Endodermal cell (in vitro differentiated cells): ENCODE results near the gene CASP2. TPM values are rescaled to one million over a fixed set of nuclear protein-coding genes. Genes with fewer than 3 reads are reported as not detected.

ENCODE experiments used
- DNase-seq: peaks from one replicate; pipeline ENCODE4 v3.0.0-alpha.2; 2017
- H3K27ac ChIP-seq: 2 replicates; pipeline ENCODE4 v1.5.1; 2013; ENCODE audit warnings: mild to moderate bottlenecking, low read depth, low read length, moderate library complexity
- H3K27me3 ChIP-seq: 2 replicates; pipeline ENCODE4 v1.6.1; 2013; ENCODE audit warnings: mild to moderate bottlenecking, low read length, moderate library complexity; ENCODE audit not compliant: insufficient read depth, control insufficient read depth, poor library complexity, severe bottlenecking
- H3K36me3 ChIP-seq: 2 replicates; pipeline ENCODE4 v1.7.0; 2013; ENCODE audit warnings: mild to moderate bottlenecking, low read length, moderate library complexity; ENCODE audit not compliant: control insufficient read depth, insufficient read depth
- H3K4me1 ChIP-seq: one replicate; pipeline ENCODE4 v1.7.0; 2013; ENCODE audit warnings: low read length; ENCODE audit not compliant: control insufficient read depth, insufficient read depth
- H3K4me3 ChIP-seq: 2 replicates; pipeline ENCODE4 v1.5.1; 2013; ENCODE audit warnings: mild to moderate bottlenecking, low read length, moderate library complexity
- H3K9ac ChIP-seq: 2 replicates; pipeline ENCODE4 v1.6.1; 2013; ENCODE audit warnings: mild to moderate bottlenecking, low read length, moderate library complexity; ENCODE audit not compliant: poor library complexity, severe bottlenecking; ENCODE audit errors: extremely low read depth
- H3K9me3 ChIP-seq: 2 replicates; pipeline ENCODE4 v1.6.1; 2013; ENCODE audit warnings: mild to moderate bottlenecking, low read length, moderate library complexity; ENCODE audit not compliant: control insufficient read depth
- H3K27ac Mint-ChIP-seq: 2 replicates; pipeline ENCODE4 v1.8.0; 2020; ENCODE audit warnings: mixed read lengths
- H3K27me3 Mint-ChIP-seq: 2 replicates; pipeline ENCODE4 v1.8.0; 2021; ENCODE audit warnings: mild to moderate bottlenecking, mixed read lengths; ENCODE audit not compliant: insufficient read depth
- H3K36me3 Mint-ChIP-seq: 2 replicates; pipeline ENCODE4 v1.8.0; 2020; ENCODE audit warnings: low read depth, mixed read lengths
- H3K4me1 Mint-ChIP-seq: 2 replicates; pipeline ENCODE4 v1.8.0; 2020; ENCODE audit warnings: mixed read lengths
- H3K4me3 Mint-ChIP-seq: 2 replicates; pipeline ENCODE4 v1.8.0; 2020; ENCODE audit warnings: mild to moderate bottlenecking, moderate library complexity, mixed read lengths
- H3K9me3 Mint-ChIP-seq: 2 replicates; pipeline ENCODE4 v1.8.0; 2020; ENCODE audit warnings: mild to moderate bottlenecking, mixed read lengths
- CTCF ChIP-seq: fragments of 200-600 bp; sonication (generic); conservative IDR thresholded peaks from 2 replicates; pipeline ENCODE4 v1.5.0; 2021; ENCODE audit warnings: antibody characterized with exemption, mild to moderate bottlenecking
- WGBS, 2 experiments: methylation state at CpG; one replicate each; pipeline versions ENCODE4 v1.1.5 to v1.1.7; 2013; ENCODE audit warnings: missing lambda C conversion rate in 2 of 2, mixed read lengths in 1 of 2; ENCODE audit not compliant: insufficient coverage in 1 of 2, insufficient read length in 1 of 2; 5-methylcytosine and 5-hydroxymethylcytosine counted together
- total RNA-seq, 2 donors: library from RNA; stranded (reverse); fragmentation: NEBNext Ultra II Directional in 1 of 2; extraction: Animal tissue kit (Norgen Biotek cat#: 25700) in 1 of 2; gene quantifications; 2 replicates in 1 of 2; 3 replicates in 1 of 2; pipeline ENCODE4 v1.2.1, GENCODE V29; 2021

The CASP2 gene
- total RNA-seq, 2 donors from 2014 or later = 47.9 to 48.3 TPM

- H3K4me3 ChIP-seq = no peak overlapping the region
- Mint-ChIP-seq H3K9me3 (no peaks in the 10 kb centered on the region), H3K4me3 (no peak overlapping the region), H3K27me3 (no peaks in the 10 kb centered on the region), H3K27ac (no peak overlapping the region), H3K4me1 (no peaks in the 10 kb centered on the region), H3K36me3 (peaks cover 88% of the 10 kb centered on the region)
- H3K27me3 ChIP-seq = no peaks in the 10 kb centered on the region
- no peaks in the 10 kb centered on the region for H3K4me1 ChIP-seq
- no peak for TF ChIP-seq CTCF
- DNase-seq = no peak
- no peak overlapping the region for H3K9ac ChIP-seq
- H3K9me3 ChIP-seq = no peaks in the 10 kb centered on the region
- peaks cover 97% of the 10 kb centered on the region for H3K36me3 ChIP-seq
- H3K27ac ChIP-seq = no peak overlapping the region
Measured at GRCh38 chr7:143295870-143296269, 7.7 kb downstream of the CASP2 start.

GRCh38 chr7:143296686-143297085 lies 8.5 kb downstream of the CASP2 start:
- Mint-ChIP-seq H3K4me3 (no peak overlapping the region), H3K36me3 (peaks cover 87% of the 10 kb centered on the region), H3K27ac (no peak overlapping the region), H3K27me3 (no peaks in the 10 kb centered on the region), H3K4me1 (no peaks in the 10 kb centered on the region), H3K9me3 (no peaks in the 10 kb centered on the region)
- Histone ChIP-seq H3K9ac (no peak overlapping the region), H3K27ac (no peak overlapping the region), H3K4me1 (no peaks in the 10 kb centered on the region), H3K9me3 (no peaks in the 10 kb centered on the region), H3K36me3 (peaks cover 98% of the 10 kb centered on the region), H3K27me3 (no peaks in the 10 kb centered on the region), H3K4me3 (no peak overlapping the region)
- no peak for TF ChIP-seq CTCF
- WGBS, 2 experiments = 87 to 100% methylated on average over 1 to 2 of the region's 2 CpGs
- DNase-seq = no peak

GRCh38 chr7:143299346-143299745 lies 11.2 kb downstream of the CASP2 start:
- no peak overlapping the region for H3K4me3 Mint-ChIP-seq
- peaks cover 87% of the 10 kb centered on the region for H3K36me3 Mint-ChIP-seq
- Histone ChIP-seq H3K4me1 (no peaks in the 10 kb centered on the region), H3K27me3 (no peaks in the 10 kb centered on the region), H3K9ac (no peak overlapping the region), H3K9me3 (no peaks in the 10 kb centered on the region), H3K36me3 (peaks cover 95% of the 10 kb centered on the region), H3K27ac (no peak overlapping the region), H3K4me3 (no peak overlapping the region)
- TF ChIP-seq CTCF = no peak
- no peak overlapping the region for H3K27ac Mint-ChIP-seq
- H3K4me1 Mint-ChIP-seq = no peaks in the 10 kb centered on the region
- H3K9me3 Mint-ChIP-seq = no peaks in the 10 kb centered on the region
- DNase-seq = no peak
- WGBS, 2 experiments = 85 to 94% methylated on average over 2 of the region's 2 CpGs
- H3K27me3 Mint-ChIP-seq = no peaks in the 10 kb centered on the region
